NK-92 (cell line): Measurements from ENCODE around the gene FRMD4A.
"Not testable (repeated sequence)": the region's sequence is repeated elsewhere in the genome, so short reads cannot be mapped to it uniquely, and the experiment has no call there.

ENCODE experiments used
- DNase-seq: peaks from one replicate; lab custom pipeline; 2025; ENCODE audit not compliant: unreplicated experiment; lab: John Stamatoyannopoulos, UW

The FRMD4A gene

GRCh38 chr10:13771992-13772391, 558.7 kb downstream of the FRMD4A start:
- DNase-seq = no peak

- DNase-seq = no peak
Measured at GRCh38 chr10:13770760-13771493, 559.8 kb downstream of the FRMD4A start.

GRCh38 chr10:13769946-13770345, 560.8 kb downstream of the FRMD4A start:
- DNase-seq = no peak

GRCh38 chr10:13767676-13768178, 563.0 kb downstream of the FRMD4A start:
- no peak for DNase-seq

- DNase-seq = not testable (repeated sequence)
Measured at GRCh38 chr10:13767148-13767547, 563.6 kb downstream of the FRMD4A start.

- DNase-seq = no peak
Measured at GRCh38 chr10:13765641-13766341, 564.9 kb downstream of the FRMD4A start.

GRCh38 chr10:13761490-13762091, 569.1 kb downstream of the FRMD4A start:
- no peak for DNase-seq

- no peak for DNase-seq
Measured at GRCh38 chr10:13759168-13759567, 571.6 kb downstream of the FRMD4A start.

GRCh38 chr10:13758756-13759155, 572.0 kb downstream of the FRMD4A start:
- no peak for DNase-seq

GRCh38 chr10:13758312-13758711, 572.4 kb downstream of the FRMD4A start:
- DNase-seq = no peak

- DNase-seq = no peak
Measured at GRCh38 chr10:13754277-13754676, 576.4 kb downstream of the FRMD4A start.

- no peak for DNase-seq
Measured at GRCh38 chr10:13751191-13751764, 579.4 kb downstream of the FRMD4A start.

- DNase-seq = no peak
Measured at GRCh38 chr10:13750299-13751190, 580.2 kb downstream of the FRMD4A start.

- no peak for DNase-seq
Measured at GRCh38 chr10:13745271-13745670, 585.5 kb downstream of the FRMD4A start.

GRCh38 chr10:13743963-13744362, 586.8 kb downstream of the FRMD4A start:
- DNase-seq = no peak

- DNase-seq = no peak
Measured at GRCh38 chr10:13743101-13743693, 587.5 kb downstream of the FRMD4A start.

- DNase-seq = no peak
Measured at GRCh38 chr10:13741438-13741837, 589.3 kb downstream of the FRMD4A start.

- DNase-seq = no peak
Measured at GRCh38 chr10:13740461-13740860, 590.3 kb downstream of the FRMD4A start.

GRCh38 chr10:13739183-13739582, 591.5 kb downstream of the FRMD4A start:
- no peak for DNase-seq

- DNase-seq = no peak
Measured at GRCh38 chr10:13736506-13736905, 594.2 kb downstream of the FRMD4A start.
